Left ventricle myocardium inferior (tissue), 1 donor: Measurements from ENCODE around the gene KDELR1. TPM values are rescaled to one million over a fixed set of nuclear protein-coding genes. Genes with fewer than 3 reads are reported as not detected.

ENCODE experiments used
- DNase-seq: peaks from one replicate; pipeline ENCODE4 v3.0.0-alpha.2; 2020
- H3K27ac ChIP-seq: fragments of 200-600 bp; replicated peaks from 2 replicates; pipeline ENCODE4 v1.8.0; 2021
- H3K27me3 ChIP-seq: fragments of 200-600 bp; 2 replicates; pipeline ENCODE4 v1.8.0; 2021; ENCODE audit warnings: low read depth
- H3K36me3 ChIP-seq: fragments of 200-600 bp; 2 replicates; pipeline ENCODE4 v1.8.0; 2021
- H3K4me1 ChIP-seq: fragments of 200-600 bp; 2 replicates; pipeline ENCODE4 v1.8.0; 2021
- H3K4me3 ChIP-seq: fragments of 200-600 bp; 2 replicates; pipeline ENCODE4 v1.8.0; 2021; ENCODE audit warnings: mild to moderate bottlenecking, moderate library complexity
- H3K9me3 ChIP-seq: fragments of 200-600 bp; replicated peaks from 2 replicates; pipeline ENCODE4 v1.8.0; 2021
- CTCF ChIP-seq: fragments of 200-600 bp; IDR thresholded peaks from 2 replicates; pipeline ENCODE4 v1.8.0; 2021; ENCODE audit warnings: antibody characterized with exemption, mild to moderate bottlenecking, borderline replicate concordance
- intact Hi-C: fragments of 100-400 bp; cut with micrococcal nuclease; formaldehyde crosslinking; loops from one replicate; pipeline ENCODE4 v1.11.0; 2022
- long read RNA-seq: library from polyadenylated mRNA; unstranded; transcript quantifications from one replicate; pipeline ENCODE4 v2.0.0, GENCODE V29; 2021
- total RNA-seq: library from RNA; stranded (reverse); fragmentation: NEBNext Ultra II Directional; extraction: Animal tissue kit (Norgen Biotek cat#: 25700); gene quantifications from one replicate; pipeline ENCODE4 v1.2.1, GENCODE V29; 2021
- donor health status: DM: no; HTN: yes; CAD: no; lungs with severe emphysema.

The KDELR1 gene
- 68.4 TPM for total RNA-seq
- long read RNA-seq, transcript KDELR1-203 (4 exons, 1,594 nt) = minor isoform, 9 of 63 reads
- long read RNA-seq, transcript KDELR1-201 (5 exons, 1,557 nt) = major isoform, 49 of 63 reads
- long read RNA-seq, partial matches to known transcripts = 3 of 63 reads
- long read RNA-seq, other reads (novel, unspliced or antisense) = 2 of 63 reads

- peaks cover 35% of the 10 kb centered on the region for H3K4me1 ChIP-seq
- H3K9me3 ChIP-seq = no peaks in the 10 kb centered on the region
- H3K27me3 ChIP-seq = peaks cover 45% of the 10 kb centered on the region
- H3K4me3 ChIP-seq = peak within 1 kb of the TSS; percentile 98
- TF ChIP-seq CTCF = peak; percentile 93
- H3K36me3 ChIP-seq = peaks cover 32% of the 10 kb centered on the region
- H3K27ac ChIP-seq = peak within 1 kb of the TSS; percentile 90
- DNase-seq = peak; percentile 75
- intact Hi-C loops = no loop called here
Measured at GRCh38 chr19:48391100-48392005, at the start of gene KDELR1. Gene KDELR1 (minus strand): TSS chr19:48391551. CDS start chr19:48391358, 193 bp downstream.

GRCh38 chr19:48436586-48436985 is 45.2 kb upstream of the KDELR1 start:
- H3K27ac ChIP-seq = no peak overlapping the region
- H3K36me3 ChIP-seq = no peaks in the 10 kb centered on the region
- intact Hi-C loops = no loop called here
- no peaks in the 10 kb centered on the region for H3K4me1 ChIP-seq
- no peak for DNase-seq
- peaks cover 47% of the 10 kb centered on the region for H3K27me3 ChIP-seq
- H3K4me3 ChIP-seq = no peak overlapping the region
- H3K9me3 ChIP-seq = no peaks in the 10 kb centered on the region
- TF ChIP-seq CTCF = no peak

- Histone ChIP-seq H3K36me3 (no peaks in the 10 kb centered on the region), H3K4me1 (no peaks in the 10 kb centered on the region), H3K27me3 (peaks cover 27% of the 10 kb centered on the region), H3K9me3 (no peaks in the 10 kb centered on the region), H3K4me3 (no peak overlapping the region), H3K27ac (no peak overlapping the region)
- intact Hi-C loops = no loop called here
- DNase-seq = no peak
- no peak for TF ChIP-seq CTCF
Measured at GRCh38 chr19:48433337-48433736, 42.0 kb upstream of the KDELR1 start.

GRCh38 chr19:48428670-48429069 is 37.3 kb upstream of the KDELR1 start:
- intact Hi-C loops = no loop called here
- Histone ChIP-seq H3K36me3 (no peaks in the 10 kb centered on the region), H3K4me1 (no peaks in the 10 kb centered on the region), H3K27me3 (no peaks in the 10 kb centered on the region), H3K4me3 (no peak overlapping the region), H3K9me3 (no peaks in the 10 kb centered on the region), H3K27ac (no peak overlapping the region)
- TF ChIP-seq CTCF = no peak
- DNase-seq = no peak

GRCh38 chr19:48424694-48425219 is 33.4 kb upstream of the KDELR1 start:
- intact Hi-C loops = no loop called here
- TF ChIP-seq CTCF = no peak
- no peaks in the 10 kb centered on the region for H3K27me3 ChIP-seq
- no peaks in the 10 kb centered on the region for H3K9me3 ChIP-seq
- no peaks in the 10 kb centered on the region for H3K36me3 ChIP-seq
- no peaks in the 10 kb centered on the region for H3K4me1 ChIP-seq
- DNase-seq = no peak
- no peak overlapping the region for H3K27ac ChIP-seq
- no peak overlapping the region for H3K4me3 ChIP-seq
